Right lobe of liver (tissue), 6 donors: ENCODE results near the gene P4HA1. TPM values are rescaled to one million over a fixed set of nuclear protein-coding genes. Genes with fewer than 3 reads are reported as not detected.
A peak's percentile ranks its signal among the peaks of the same experiment; 100 is the strongest.
"Not testable (repeated sequence)": the region's sequence is repeated elsewhere in the genome, so short reads cannot be mapped to it uniquely, and the experiment has no call there.

ENCODE experiments used
- ATAC-seq, 4 donors: fragments of 200-7000 bp; cut with Tn5 transposase; one replicate each; pipeline ENCODE4 v1.9.1; 2020; ENCODE audit warnings: mild to moderate bottlenecking in 4 of 4, moderate library complexity in 4 of 4
- DNase-seq, 3 donors: peaks; one replicate each; pipeline ENCODE4 v3.0.0-alpha.2; 2020
- H3K27ac ChIP-seq, 3 donors: fragments of 200-600 bp; one replicate each; pipeline ENCODE4 v1.8.0; 2022
- H3K27me3 ChIP-seq, 2 donors: fragments of 200-600 bp; one replicate each; pipeline ENCODE4 v1.8.0; 2022
- H3K36me3 ChIP-seq, 4 donors: fragments of 200-600 bp; sonication (generic) in 1 of 4; one replicate each; pipeline versions ENCODE4 v1.5.1 to v1.8.0; 2017 to 2022; ENCODE audit warnings: control low read depth in 1 of 4
- H3K4me1 ChIP-seq, 4 donors: fragments of 200-600 bp; sonication (generic) in 1 of 4; one replicate each; pipeline versions ENCODE4 v1.5.1 to v1.8.0; 2017 to 2022; ENCODE audit warnings: control low read depth in 1 of 4
- H3K4me3 ChIP-seq, 3 donors: fragments of 200-600 bp; one replicate each; pipeline ENCODE4 v1.8.0; 2022
- H3K9me3 ChIP-seq, 4 donors: fragments of 200-600 bp; sonication (generic) in 1 of 4; one replicate each; pipeline versions ENCODE4 v1.5.1 to v1.8.0; 2017 to 2022; ENCODE audit warnings: control low read depth in 1 of 4
- CTCF ChIP-seq, 4 donors: fragments of 200-600 bp in 3 of 4; fragments of 450-650 bp in 1 of 4; IDR thresholded peaks; one replicate each; pipeline versions ENCODE4 v1.5.1 to v1.8.0; 2016 to 2022; ENCODE audit warnings: antibody characterized with exemption in 4 of 4, mild to moderate bottlenecking in 2 of 4
- POLR2A ChIP-seq: fragments of 450-650 bp; IDR thresholded peaks from one replicate; pipeline ENCODE4 v1.6.1; 2017; ENCODE audit warnings: antibody characterized with exemption, mild to moderate bottlenecking
- WGBS: methylation state at CpG from one replicate; pipeline ENCODE4 v1.1.6; 2018; ENCODE audit warnings: low coverage, low lambda C conversion rate; ENCODE audit not compliant: insufficient coverage; ENCODE audit errors: missing lambda C conversion rate; 5-methylcytosine and 5-hydroxymethylcytosine counted together
- intact Hi-C, 2 donors: fragments of 100-400 bp; cut with DNase I; formaldehyde crosslinking; loops; one replicate each; pipeline versions ENCODE4 v1.11.2 to v1.14.1; 2022
- total RNA-seq, 6 experiments: library from RNA; depleted of rRNA in 2 of 6; stranded (reverse); fragments of >200 nt in 2 of 6; fragmentation: NEBNext Ultra II Directional in 3 of 6; extraction: Animal tissue kit (Norgen Biotek cat#: 25700) in 3 of 6; gene quantifications; one replicate each; pipeline versions ENCODE4 v1.1.0 to v1.2.4, GENCODE V29; 2016 to 2023
- donor health status: DM: no; HTN: yes; CAD: no.
- donor health status: DM: no; HTN: no; CAD: no.
- donor health status: DM: no; HTN: no; CAD: no.
- donor health status: DM: no; HTN: yes; CAD: no.
- donor health status: DM: no; HTN: yes; CAD: no.

P4HA1 gene
- total RNA-seq, 6 experiments from 2014 or later, result 6.2 to 67.8 (median 26.2) TPM

GRCh38 chr10:73042130-73042529, 54.5 kb downstream of the P4HA1 start:
- TF ChIP-seq POLR2A (no peak), CTCF (IDR thresholded peaks at IDR 0.05) (no peak)
- DNase-seq (no peak), ATAC-seq (no peak)
- Histone ChIP-seq H3K27ac (no peak overlapping the region), H3K9me3 (no peaks in the 10 kb centered on the region), H3K4me3 (no peak overlapping the region), H3K36me3 (peaks cover 5 to 44% (median 24%) of the 10 kb centered on the region in 4 donors), H3K4me1 (no peaks in the 10 kb centered on the region), H3K27me3 (no peaks in the 10 kb centered on the region)
- WGBS, result 74% methylated on average over 5 of the region's 5 CpGs
- intact Hi-C loops, result no loop called here

GRCh38 chr10:73039635-73040034, 57.0 kb downstream of the P4HA1 start:
- H3K4me3 ChIP-seq, result no peak overlapping the region
- no peak for TF ChIP-seq POLR2A
- TF ChIP-seq CTCF (IDR thresholded peaks at IDR 0.05), result no peak
- ATAC-seq, result peak in 1 of 4 donors; percentile 15
- WGBS, result 68% methylated on average over 3 of the region's 3 CpGs
- no peaks in the 10 kb centered on the region for H3K27me3 ChIP-seq
- no peak for DNase-seq
- no peak overlapping the region for H3K27ac ChIP-seq
- H3K36me3 ChIP-seq, result peaks cover 0 to 28% (median 12%) of the 10 kb centered on the region in 4 donors
- H3K4me1 ChIP-seq, result no peaks in the 10 kb centered on the region
- no peaks in the 10 kb centered on the region for H3K9me3 ChIP-seq
- intact Hi-C loops, result no loop called here

- DNase-seq, intact Hi-C loops, H3K9me3 ChIP-seq: not testable (repeated sequence)
These were observed 60.4 kb downstream of the P4HA1 start for GRCh38 chr10:73036285-73036684.

GRCh38 chr10:73032536-73032935, 64.1 kb downstream of the P4HA1 start:
- Histone ChIP-seq H3K9me3 (no peaks in the 10 kb centered on the region), H3K36me3 (peaks cover 5 to 26% (median 8%) of the 10 kb centered on the region in 4 donors), H3K4me1 (no peaks in the 10 kb centered on the region), H3K4me3 (no peak overlapping the region), H3K27me3 (no peaks in the 10 kb centered on the region), H3K27ac (no peak overlapping the region)
- TF ChIP-seq POLR2A (no peak), CTCF (IDR thresholded peaks at IDR 0.05) (no peak)
- WGBS, result 92% methylated on average over 6 of the region's 6 CpGs
- intact Hi-C loops, result no loop called here
- DNase-seq, result no peak
- ATAC-seq, result no peak

More at GRCh38 chr10:73036285-73036684, 60.4 kb downstream of the P4HA1 start:
- ATAC-seq, H3K27ac ChIP-seq, H3K27me3 ChIP-seq, H3K4me3 ChIP-seq, H3K4me1 ChIP-seq: not testable (repeated sequence)
- peaks cover 0 to 25% (median 5%) of the 10 kb centered on the region in 4 donors for H3K36me3 ChIP-seq
- WGBS, result 92% methylated on average over 6 of the region's 6 CpGs

GRCh38 chr10:73026623-73027022, 70.0 kb downstream of the P4HA1 start:
- ATAC-seq, DNase-seq, H3K9me3 ChIP-seq, H3K27me3 ChIP-seq, H3K4me3 ChIP-seq, H3K4me1 ChIP-seq, intact Hi-C loops, H3K27ac ChIP-seq: not testable (repeated sequence)
- 67% methylated on average over 1 of the region's 1 CpG for WGBS
- peaks cover 0 to 16% (median 8%) of the 10 kb centered on the region in 4 donors for H3K36me3 ChIP-seq

GRCh38 chr10:73023455-73024070, 73.1 kb downstream of the P4HA1 start:
- intact Hi-C loops, H3K4me3 ChIP-seq, DNase-seq, H3K27me3 ChIP-seq, H3K4me1 ChIP-seq, H3K9me3 ChIP-seq, ATAC-seq, H3K27ac ChIP-seq: not testable (repeated sequence)
- H3K36me3 ChIP-seq, result peaks cover under 1 to 16% (median 6%) of the 10 kb centered on the region in 4 donors
- 94% methylated on average over 7 of the region's 7 CpGs for WGBS

GRCh38 chr10:73022961-73023360, 73.7 kb downstream of the P4HA1 start:
- H3K9me3 ChIP-seq, intact Hi-C loops, H3K27me3 ChIP-seq, ATAC-seq, H3K27ac ChIP-seq, H3K4me3 ChIP-seq, H3K4me1 ChIP-seq, DNase-seq: not testable (repeated sequence)
- H3K36me3 ChIP-seq, result peaks cover 0 to 19% (median 6%) of the 10 kb centered on the region in 4 donors
- 95% methylated on average over 4 of the region's 4 CpGs for WGBS

- H3K4me1 ChIP-seq, H3K4me3 ChIP-seq, ATAC-seq, intact Hi-C loops, H3K27ac ChIP-seq, H3K27me3 ChIP-seq, DNase-seq, H3K9me3 ChIP-seq: not testable (repeated sequence)
- 96% methylated on average over 4 of the region's 6 CpGs for WGBS
- H3K36me3 ChIP-seq, result peaks cover 0 to 23% (median 6%) of the 10 kb centered on the region in 4 donors
These were observed 75.0 kb downstream of the P4HA1 start for GRCh38 chr10:73021538-73022164.
